K562 (cell line): Measurements from ENCODE around the gene MITF. TPM values are rescaled to one million over a fixed set of nuclear protein-coding genes. Genes with fewer than 3 reads are reported as not detected.

ENCODE experiments used
- ATAC-seq: fragments of 200-7000 bp; cut with Tn5 transposase; 3 replicates; pipeline ENCODE4 v1.9.1; 2020; ENCODE audit warnings: moderate library complexity
- BruUV-seq: library from RNA; stranded (reverse); fragments of 400-500 nt; replicated peaks from 2 replicates; lab custom pipeline; 2021; lab: Mats Ljungman, UMichigan
- CTCF ChIA-PET: fragments of 300-600 bp; formaldehyde crosslinking; extraction: SDS; loops from one replicate; lab custom pipeline; 2021; ENCODE audit warnings: low intra/inter-chr PET ratio; lab: Yijun Ruan, JAX
- POLR2A ChIA-PET: fragments of 300-600, 350-650 bp; sonication (Branson Sonifier 250); formaldehyde crosslinking; extraction: SDS; loops from one replicate; lab custom pipeline; 2021; ENCODE audit warnings: antibody characterized with exemption, inconsistent platforms; lab: Yijun Ruan, JAX
- DNase-seq, 4 experiments: peaks; one replicate each; pipeline versions ENCODE4 v3.0.0 to v3.0.0-alpha.2; 2011 to 2018; ENCODE audit warnings: low spot score in 3 of 4, mixed read lengths in 3 of 4; ENCODE audit errors: extremely low read depth in 1 of 4
- FAIRE-seq: peaks from 2 replicates; lab custom pipeline; 2011; peaks lifted over from hg19 to GRCh38; lab: Jason Lieb, UNC
- H2AFZ ChIP-seq: 2 replicates; pipeline ENCODE4 v1.6.0; 2011; ENCODE audit warnings: low read depth, low read length, control low read depth, inconsistent platforms
- H3K27ac ChIP-seq: fragments of 200-600 bp; 3 replicates; pipeline ENCODE4 v1.8.0; 2011; ENCODE audit warnings: low read depth, mild to moderate bottlenecking, control low read depth, inconsistent platforms, low read length, moderate library complexity, mixed read lengths; ENCODE audit errors: extremely low read depth
- H3K27me3 ChIP-seq, 2 experiments: fragments of 300-600 bp in 1 of 2; 2 replicates in 1 of 2; 3 replicates in 1 of 2; pipeline versions ENCODE4 v1.6.0 to v1.8.0; 2011; ENCODE audit warnings: inconsistent platforms in 2 of 2, low read length in 2 of 2, mild to moderate bottlenecking in 1 of 2, mixed read lengths in 1 of 2, moderate library complexity in 1 of 2; ENCODE audit not compliant: control insufficient read depth in 2 of 2, insufficient read depth in 2 of 2
- H3K36me3 ChIP-seq: fragments of 300-600 bp; 3 replicates; pipeline ENCODE4 v1.8.0; 2011; ENCODE audit warnings: mild to moderate bottlenecking, low read length, inconsistent platforms; ENCODE audit not compliant: control insufficient read depth, insufficient read depth
- H3K4me1 ChIP-seq, 2 experiments: fragments of 200-600 bp in 1 of 2; replicated peaks in 1 of 2; 2 replicates in 1 of 2; 3 replicates in 1 of 2; pipeline versions ENCODE4 v1.5.1 to v1.8.0; 2011; ENCODE audit warnings: inconsistent platforms in 2 of 2, low read length in 2 of 2, mild to moderate bottlenecking in 1 of 2, mixed read lengths in 1 of 2, moderate library complexity in 1 of 2; ENCODE audit not compliant: control insufficient read depth in 2 of 2, insufficient read depth in 2 of 2
- H3K4me2 ChIP-seq: 2 replicates; pipeline ENCODE4 v1.6.1; 2011; ENCODE audit warnings: low read length, control low read depth, inconsistent platforms, mixed read lengths; ENCODE audit not compliant: insufficient read depth
- H3K4me3 ChIP-seq: fragments of 200-600 bp; sonication (generic), shearing (Covaris generic); 2 replicates; pipeline ENCODE4 v1.5.1; 2016; ENCODE audit warnings: control low read depth, inconsistent platforms
- H3K79me2 ChIP-seq: fragments of 200-600 bp; 3 replicates; pipeline ENCODE4 v1.8.0; 2011; ENCODE audit warnings: low read length, inconsistent platforms; ENCODE audit not compliant: control insufficient read depth, insufficient read depth
- H3K9ac ChIP-seq, 2 experiments: 2 replicates each; pipeline versions ENCODE4 v1.6.0 to v1.6.1; 2011; ENCODE audit warnings: low read depth in 2 of 2, low read length in 2 of 2, control low read depth in 1 of 2, inconsistent platforms in 1 of 2, mild to moderate bottlenecking in 1 of 2, mixed read lengths in 1 of 2; ENCODE audit not compliant: insufficient read depth in 1 of 2
- H3K9me1 ChIP-seq: one replicate; pipeline ENCODE4 v1.6.0; 2011; ENCODE audit warnings: inconsistent platforms, mild to moderate bottlenecking, low read length, moderate library complexity; ENCODE audit not compliant: control insufficient read depth, insufficient read depth
- H3K9me3 ChIP-seq: replicated peaks from 2 replicates; pipeline ENCODE4 v1.5.1; 2011; ENCODE audit warnings: low read depth, low read length, inconsistent platforms; ENCODE audit not compliant: control insufficient read depth, insufficient read depth
- H4K20me1 ChIP-seq: replicated peaks from 2 replicates; pipeline ENCODE4 v1.6.1; 2011; ENCODE audit warnings: low read length, inconsistent platforms, mixed read lengths; ENCODE audit not compliant: control insufficient read depth, insufficient read depth
- CHD4 ChIP-seq: fragments of 200-600 bp; sonication (generic); IDR thresholded peaks from 3 replicates; pipeline ENCODE4 v1.6.1; 2012; ENCODE audit warnings: low read depth, mild to moderate bottlenecking, mixed read lengths, low read length, inconsistent platforms; ENCODE audit not compliant: insufficient read depth, insufficient replicate concordance, poor library complexity, severe bottlenecking
- HNRNPH1 ChIP-seq: fragments of 200-400 bp; formaldehyde crosslinking; optimal IDR thresholded peaks from 2 replicates; pipeline ENCODE3; 2017; ENCODE audit warnings: low read depth, mild to moderate bottlenecking, low read length, moderate library complexity
- SRSF1 ChIP-seq: fragments of 200-400 bp; formaldehyde crosslinking; IDR thresholded peaks from 2 replicates; pipeline ENCODE4 v1.6.1; 2017; ENCODE audit warnings: mild to moderate bottlenecking, low read depth, low read length, moderate library complexity
- WGBS: fragments of 100-300 bp; shearing (Covaris generic); methylation state at CpG from one replicate; pipeline ENCODE4 v1.1.6; 2016; ENCODE audit warnings: low coverage, mixed read lengths; ENCODE audit not compliant: insufficient coverage; ENCODE audit errors: missing lambda C conversion rate; 5-methylcytosine and 5-hydroxymethylcytosine counted together
- in situ Hi-C: fragments of 300-500 bp; cut with MboI; formaldehyde crosslinking; loops from 4 replicates; pipeline ENCODE4 v1.15.0; 2018; ENCODE audit warnings: inconsistent platforms, mixed read lengths
- intact Hi-C: fragments of 100-400 bp; cut with micrococcal nuclease; formaldehyde crosslinking; loops from 2 replicates; pipeline ENCODE4 v1.14.2; 2022
- polyA plus RNA-seq, 8 experiments: library from polyadenylated mRNA; depleted of rRNA in 4 of 8; stranded (reverse) in 5 of 8; unstranded in 3 of 8; fragments of >200 nt; fragmentation: Nextera tagmentation in 2 of 8; fragmentation: Illumina TruSeq in 1 of 8; extraction: Ambion mirVana in 2 of 8; extraction: Trizol in 1 of 8; gene quantifications; 2 replicates each; pipeline versions ENCODE4 v1.2.1 to v1.2.3, GENCODE V29; 2011 to 2014; ENCODE audit warnings: inconsistent platforms in 1 of 8, missing spikeins in 1 of 8
- total RNA-seq, 7 experiments: library from RNA; depleted of rRNA in 6 of 7; stranded (reverse); fragments of >200 nt in 6 of 7; fragmentation: Illumina TruSeq in 2 of 7; extraction: Trizol in 2 of 7; gene quantifications; 2 replicates each; pipeline versions ENCODE4 v1.2.1 to v1.2.3, GENCODE V29; 2011 to 2021; ENCODE audit warnings: low replicate concordance in 1 of 7

Gene MITF
- total and polyA plus RNA-seq, 9 of the 15 experiments (the other 6 are each of a cell fraction or from before 2014, with no cell fraction given), result 5.6 to 14.9 (median 11.1) TPM

- no peak for DNase-seq
- WGBS, result 75% methylated on average over 4 of the region's 4 CpGs
- POLR2A ChIA-PET, result interaction anchor here (0.7 kb wide), 1 partner anchor 210 kb away, joined by 6 read pairs; no protein-coding TSS in a partner anchor
These were observed 143.3 kb downstream of the MITF start for GRCh38 chr3:69882560-69882959.

GRCh38 chr3:69888040-69888942, 149.0 kb downstream of the MITF start:
- H3K36me3 ChIP-seq, result no peaks in the 10 kb centered on the region
- H3K4me3 ChIP-seq, result no peak overlapping the region
- no peaks in the 10 kb centered on the region for H3K9me1 ChIP-seq
- CTCF ChIA-PET, result no interaction called here
- no peak overlapping the region for H3K27ac ChIP-seq
- ATAC-seq, result no peak
- no peaks in the 10 kb centered on the region; the same call in 2 of the 3 replicates for H3K79me2 ChIP-seq
- in situ Hi-C loops, result no loop called here
- TF ChIP-seq HNRNPH1, result no peak
- TF ChIP-seq, all 486 proteins: peak for 0
- H3K27me3 ChIP-seq, result no peaks in the 10 kb centered on the region
- no peak overlapping the region for H3K4me2 ChIP-seq
- H2AFZ ChIP-seq, result no peak overlapping the region
- no peaks in the 10 kb centered on the region for H3K4me1 ChIP-seq
- DNase-seq (no peak), FAIRE-seq (no peak)
- H3K9me3 ChIP-seq, result no peaks in the 10 kb centered on the region
- intact Hi-C loops, result no loop called here
- no peaks in the 10 kb centered on the region for H4K20me1 ChIP-seq
- no peak overlapping the region for H3K9ac ChIP-seq
- 66% methylated on average over 10 of the region's 13 CpGs for WGBS
- POLR2A ChIA-PET, result no interaction called here
- no TSS peak for BruUV-seq

More at GRCh38 chr3:69882560-69882959, 143.3 kb downstream of the MITF start:
- no TSS peak for BruUV-seq
- no peaks in the 10 kb centered on the region for H3K79me2 ChIP-seq
- no peaks in the 10 kb centered on the region for H3K36me3 ChIP-seq
- H3K27me3 ChIP-seq, result no peaks in the 10 kb centered on the region
- no peaks in the 10 kb centered on the region; the same call in 1 of the 2 replicates for H4K20me1 ChIP-seq
- no peak for ATAC-seq
- no peaks in the 10 kb centered on the region for H3K9me1 ChIP-seq
- in situ Hi-C loops (no loop called here), intact Hi-C loops (no loop called here)
- H3K4me3 ChIP-seq, result no peak overlapping the region
- H3K4me2 ChIP-seq, result no peak overlapping the region
- no peak overlapping the region for H3K27ac ChIP-seq
- CTCF ChIA-PET, result no interaction called here
- FAIRE-seq, result no peak
- H3K4me1 ChIP-seq, result no peaks in the 10 kb centered on the region
- H2AFZ ChIP-seq, result no peak overlapping the region
- TF ChIP-seq CHD4 (no peak), SRSF1 (no peak)
- no peak overlapping the region for H3K9ac ChIP-seq
- H3K9me3 ChIP-seq, result no peaks in the 10 kb centered on the region
